ENCODE data around the gene MDH2.
"Not testable (repeated sequence)": the region's sequence is repeated elsewhere in the genome, so short reads cannot be mapped to it uniquely, and the experiment has no call there.

MDH2 gene

GRCh38 chr7:76071316-76072242 is 23.7 kb downstream of the MDH2 start:
- no peak for DNase-seq (ENCODE audit: low read depth in 2 of 2)

DNA sequence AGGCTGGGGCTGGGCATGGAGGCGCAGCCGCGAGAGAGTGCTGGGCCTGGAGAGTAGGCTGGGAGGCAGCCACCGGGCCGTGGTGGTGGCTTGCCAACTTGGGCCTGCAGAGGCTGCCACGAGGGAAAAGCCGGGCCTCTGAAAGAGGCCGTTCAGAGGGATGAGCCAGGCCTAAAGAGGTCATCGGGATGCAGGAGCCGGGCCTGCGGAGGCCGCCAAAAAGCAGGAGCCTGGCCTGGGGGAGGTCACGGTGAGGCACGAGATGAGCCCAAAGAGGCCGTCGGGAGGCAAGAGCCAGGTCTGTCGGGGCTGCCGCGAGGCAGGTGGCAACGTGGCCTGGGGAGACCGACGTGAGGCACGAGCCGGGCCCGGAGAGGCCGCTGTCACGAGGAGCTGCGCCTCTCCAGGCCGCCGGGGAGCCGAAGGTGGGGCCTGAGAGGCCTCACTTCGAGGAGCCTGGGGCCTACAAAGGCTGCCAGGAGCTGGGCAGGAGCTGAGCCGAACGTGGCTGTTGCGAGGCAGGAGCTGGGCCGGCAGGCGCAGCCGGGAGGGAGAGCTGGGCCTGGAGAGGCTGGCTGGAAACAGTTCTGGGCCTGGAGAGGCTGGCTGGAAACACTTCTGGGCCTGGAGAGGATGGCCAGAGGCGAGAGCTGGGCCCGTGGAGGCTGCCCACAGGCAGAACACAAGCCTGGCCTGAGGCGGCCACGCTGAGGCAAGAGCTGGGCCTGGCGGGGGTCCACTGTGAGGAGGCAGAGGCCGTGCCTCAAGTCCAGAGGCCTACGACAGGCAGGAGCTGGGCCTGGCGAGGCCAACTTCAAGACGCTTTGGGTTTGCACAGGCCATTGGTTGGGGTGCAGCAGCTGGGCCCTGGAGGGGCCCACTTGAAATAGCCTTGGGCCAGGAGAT is 24.6 kb downstream of the MDH2 start:
- no peak for DNase-seq (ENCODE audit: low read depth in 2 of 2)

DNA sequence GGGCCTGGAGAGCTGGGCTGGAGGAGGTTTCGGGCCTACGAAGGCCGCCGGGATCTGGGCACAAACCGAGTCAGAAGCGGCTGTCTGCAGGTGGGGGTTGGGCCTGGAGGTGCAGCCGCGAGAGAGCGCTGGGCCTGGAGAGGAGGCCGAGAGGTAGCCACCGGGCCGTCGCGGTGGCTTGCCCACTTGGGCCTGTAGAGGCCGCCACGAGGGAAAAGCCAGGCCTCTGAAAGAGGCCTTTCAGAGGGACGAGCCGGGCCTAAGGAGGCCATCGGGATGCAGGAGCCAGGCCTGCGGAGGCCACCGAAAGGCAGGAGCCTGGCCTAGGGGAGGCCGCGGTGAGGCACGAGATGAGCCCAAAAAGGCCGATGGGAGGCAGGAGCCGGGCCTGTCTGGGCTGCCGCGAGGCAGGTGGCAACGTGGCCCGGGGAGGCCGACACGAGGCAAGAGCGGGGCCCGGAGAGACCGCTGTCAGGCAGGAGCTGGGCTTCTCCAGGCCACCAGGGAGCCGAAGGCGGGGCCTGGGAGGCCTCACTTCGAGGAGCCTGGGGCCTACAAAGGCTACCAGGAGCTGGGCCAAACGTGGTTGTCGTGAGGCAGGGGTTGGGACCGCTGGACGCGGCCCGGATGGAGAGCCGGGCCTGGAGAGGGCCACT is 25.6 kb downstream of the MDH2 start:
- DNase-seq (ENCODE audit: low read depth in 2 of 2) = no peak

DNA sequence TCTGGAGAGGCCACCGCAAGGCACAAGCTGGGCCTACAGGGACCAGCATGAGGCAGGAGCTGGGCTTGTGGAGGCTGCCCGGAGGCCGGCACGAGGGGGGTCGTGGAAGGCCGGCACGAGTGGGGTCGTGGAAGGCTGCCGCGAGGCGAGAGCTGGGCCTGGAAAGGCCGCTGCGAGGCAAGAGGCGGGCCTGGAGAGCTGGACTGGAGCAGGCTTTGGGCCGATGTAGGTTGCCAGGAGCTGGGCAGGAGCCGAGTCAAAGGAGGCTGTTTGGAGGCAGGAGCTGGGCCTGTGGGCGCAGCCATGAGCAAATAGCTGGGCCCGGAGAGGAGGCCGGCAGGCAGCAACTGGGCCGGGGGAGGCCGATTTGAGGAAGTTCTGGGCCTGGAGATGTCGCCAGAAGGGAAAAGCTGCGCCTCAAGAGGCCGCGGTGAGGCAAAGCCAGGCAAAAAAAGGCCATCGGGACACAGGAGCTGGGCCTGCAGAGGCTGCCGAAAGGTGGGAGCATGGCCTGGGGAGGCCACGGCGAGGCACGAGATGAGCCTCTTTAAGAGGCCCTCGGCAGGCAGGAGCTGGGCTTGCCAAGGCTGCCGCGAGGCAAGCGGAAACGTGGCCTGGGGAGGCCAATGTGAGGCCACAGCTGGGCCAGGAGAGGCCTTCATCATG is 26.5 kb downstream of the MDH2 start:
- no peak for DNase-seq (ENCODE audit: low read depth in 2 of 2)

DNA sequence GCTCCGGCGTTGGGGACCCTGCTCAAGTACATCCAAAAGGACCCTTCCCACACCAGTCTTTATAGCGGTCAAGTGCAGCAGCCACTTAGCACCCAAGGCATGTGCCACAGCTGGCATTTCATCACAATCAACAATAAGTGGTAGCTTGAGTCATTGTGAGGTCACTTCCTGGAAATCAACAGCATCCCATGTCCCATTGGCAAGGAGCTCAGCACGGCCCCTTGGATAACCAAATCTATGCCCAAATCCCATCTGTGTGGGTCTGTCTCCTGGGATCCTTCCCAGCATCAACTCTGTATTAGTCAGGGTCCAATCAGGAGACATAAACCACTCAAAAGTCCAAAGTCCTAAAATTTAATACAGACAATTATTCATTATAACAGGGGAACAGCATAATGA is 27.1 kb downstream of the MDH2 start:
- no peak for DNase-seq (ENCODE audit: low read depth in 2 of 2)

DNA sequence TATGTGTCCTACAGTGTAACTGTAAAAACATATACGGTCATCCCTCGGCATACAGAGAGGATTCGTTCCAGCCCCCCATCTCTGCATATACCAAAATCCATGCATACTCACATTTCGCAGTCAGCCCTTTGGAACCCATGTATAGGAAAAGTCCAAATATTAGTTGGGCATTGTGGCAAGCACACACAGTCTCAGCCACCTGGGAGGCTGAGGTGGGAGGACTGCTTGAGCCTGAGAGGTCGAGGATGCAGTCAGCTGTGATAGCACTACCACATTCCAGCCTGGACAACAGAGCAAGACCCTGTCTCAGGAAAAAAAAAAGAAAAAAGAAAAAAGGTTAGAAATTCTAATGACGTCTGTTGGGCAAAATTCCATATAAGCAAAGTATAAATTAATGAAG is 29.1 kb downstream of the MDH2 start:
- no peak for DNase-seq (ENCODE audit: low read depth in 2 of 2)

- no peak for DNase-seq (ENCODE audit: low read depth in 2 of 2)
Observed at GRCh38 chr7:76077435-76077834, 29.5 kb downstream of the MDH2 start.

- no peak for DNase-seq (ENCODE audit: low read depth in 2 of 2)
Observed at GRCh38 chr7:76080204-76080603, 32.3 kb downstream of the MDH2 start.

DNA sequence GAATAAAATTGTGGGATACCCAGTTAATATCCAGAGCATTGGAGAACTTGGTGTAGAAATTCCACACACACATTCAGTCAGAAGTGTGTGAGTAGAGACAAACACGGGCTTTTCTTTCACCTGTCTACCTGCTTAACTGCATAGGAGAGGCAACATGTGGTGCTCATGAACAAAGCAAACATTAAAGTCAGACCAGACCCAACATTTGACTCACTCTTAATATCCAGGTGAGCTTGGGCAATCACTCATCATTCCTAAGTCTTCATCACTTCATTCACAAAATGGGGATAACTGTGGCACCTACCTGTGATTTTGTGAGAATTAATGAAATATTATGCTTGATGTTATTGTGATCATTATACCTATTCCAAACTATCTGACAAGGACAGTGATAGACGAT is 36.2 kb downstream of the MDH2 start:
- not testable (repeated sequence) for DNase-seq (ENCODE audit: low read depth in 2 of 2)

- DNase-seq (ENCODE audit: low read depth in 2 of 2) = no peak
Observed at GRCh38 chr7:76086070-76086469, 38.2 kb downstream of the MDH2 start.

GRCh38 chr7:76087362-76087791 is 39.5 kb downstream of the MDH2 start:
- not testable (repeated sequence) for DNase-seq (ENCODE audit: low read depth in 2 of 2)

- no peak for DNase-seq (ENCODE audit: low read depth in 2 of 2)
Observed at GRCh38 chr7:76089865-76090475, 42.1 kb downstream of the MDH2 start.

- DNase-seq (ENCODE audit: low read depth in 2 of 2) = no peak
Observed at GRCh38 chr7:76091506-76091905, 43.6 kb downstream of the MDH2 start.

DNA sequence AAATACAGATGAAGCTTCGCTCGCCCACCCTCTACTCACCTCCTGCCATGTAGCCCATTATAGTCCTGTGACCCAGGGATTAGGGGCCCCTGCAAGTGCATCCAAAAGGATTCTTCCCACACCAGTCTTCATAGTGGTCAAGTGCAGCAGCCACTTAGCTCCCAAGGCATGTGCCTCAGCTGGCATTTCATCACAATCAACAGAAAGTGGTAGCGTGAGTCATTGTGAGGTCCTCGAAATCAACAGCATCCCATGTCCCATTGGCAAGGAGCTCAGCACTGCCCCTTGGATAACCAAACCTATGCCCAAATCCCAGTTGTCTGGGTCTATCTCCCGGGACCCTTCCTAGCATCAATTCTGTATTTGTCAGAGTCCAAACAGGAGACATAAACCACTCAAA is 45.6 kb downstream of the MDH2 start:
- DNase-seq (ENCODE audit: low read depth in 2 of 2) = not testable (repeated sequence)

DNA sequence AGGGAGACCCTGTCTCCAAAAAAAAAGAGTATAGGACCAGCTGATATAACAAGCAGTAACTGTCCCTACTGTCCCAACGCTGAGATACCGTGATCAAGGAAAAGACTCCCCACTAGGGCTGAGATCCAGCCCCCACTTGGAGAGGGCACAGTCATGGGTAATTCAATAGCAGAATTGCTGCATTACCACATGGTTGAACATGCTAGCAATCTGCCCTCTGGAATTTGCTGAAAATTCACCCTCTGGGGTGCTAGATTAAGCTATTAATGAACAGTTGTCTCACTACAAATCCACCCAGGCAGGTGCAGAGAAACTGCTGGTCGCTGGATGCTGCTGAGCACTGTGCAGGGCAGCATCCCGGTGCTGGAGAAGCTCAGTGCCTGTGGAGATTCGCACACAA is 46.4 kb downstream of the MDH2 start:
- not testable (repeated sequence) for DNase-seq (ENCODE audit: low read depth in 2 of 2)

DNA sequence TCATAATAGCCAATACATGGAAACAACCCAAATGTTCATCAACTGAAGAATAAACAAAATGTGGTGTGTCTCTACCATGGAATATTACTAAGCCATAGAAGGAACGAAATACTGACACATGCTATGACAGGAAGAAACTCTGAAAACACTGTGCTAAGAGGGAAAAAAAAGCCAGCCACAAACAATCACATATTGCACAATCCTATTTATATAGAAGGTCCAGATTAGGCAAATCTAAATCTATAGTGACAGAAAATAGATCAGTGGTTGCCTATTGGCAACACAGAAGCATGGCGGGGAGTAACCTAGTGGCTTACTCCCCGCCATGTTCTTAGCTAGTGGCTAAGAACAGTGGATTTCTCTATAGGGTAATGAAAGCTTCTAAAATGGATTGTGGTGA is 48.0 kb downstream of the MDH2 start:
- no peak for DNase-seq (ENCODE audit: low read depth in 2 of 2)

DNA sequence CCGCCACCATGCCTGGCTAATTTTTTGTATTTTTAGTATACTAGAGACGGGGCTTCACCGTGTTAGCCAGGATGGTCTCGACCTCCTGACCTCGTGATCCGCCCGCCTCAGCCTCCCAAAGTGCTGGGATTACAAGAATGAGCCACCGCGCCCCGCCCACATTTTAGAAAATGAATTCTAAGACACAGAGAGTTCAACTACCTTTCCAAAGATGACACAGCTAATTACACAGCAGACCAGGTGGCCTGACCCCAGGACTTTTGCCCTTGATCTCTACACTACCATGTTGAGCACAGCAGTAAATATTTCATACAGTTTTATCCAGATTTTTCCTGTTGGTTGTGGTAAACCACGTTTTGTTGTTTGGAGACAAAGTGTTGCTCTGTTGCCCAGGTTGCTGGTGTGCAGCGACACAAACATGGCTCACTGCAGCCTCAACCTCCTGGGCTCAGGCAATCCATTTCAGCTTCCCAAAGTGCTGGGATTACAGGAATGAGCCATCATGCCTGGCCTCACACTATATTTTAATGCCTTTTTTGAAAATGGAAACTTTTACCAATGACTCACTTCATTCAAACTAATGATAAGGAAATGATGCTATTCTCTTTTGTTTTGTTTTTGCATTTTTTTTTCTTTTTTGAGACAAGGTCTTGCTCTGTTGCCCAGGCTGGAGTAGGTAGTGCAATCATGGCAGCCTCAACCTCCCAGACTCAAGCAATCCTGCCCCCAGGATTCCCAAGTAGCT is 54.0 kb downstream of the MDH2 start:
- DNase-seq (ENCODE audit: low read depth in 2 of 2) = not testable (repeated sequence)

GRCh38 chr7:76103788-76104187 is 55.9 kb downstream of the MDH2 start:
- DNase-seq (ENCODE audit: low read depth in 2 of 2) = not testable (repeated sequence)

GRCh38 chr7:76106130-76106529 is 58.2 kb downstream of the MDH2 start:
- DNase-seq (ENCODE audit: low read depth in 2 of 2) = not testable (repeated sequence)

GRCh38 chr7:76106893-76107292 is 59.0 kb downstream of the MDH2 start:
- no peak for DNase-seq (ENCODE audit: low read depth in 2 of 2)

All from activated CD8-positive, alpha-beta memory T cell treated with anti-CD3 and anti-CD28 coated beads for 4 hours (primary cell).